ENCODE data around the gene LORICRIN.

Gene LORICRIN

DNA sequence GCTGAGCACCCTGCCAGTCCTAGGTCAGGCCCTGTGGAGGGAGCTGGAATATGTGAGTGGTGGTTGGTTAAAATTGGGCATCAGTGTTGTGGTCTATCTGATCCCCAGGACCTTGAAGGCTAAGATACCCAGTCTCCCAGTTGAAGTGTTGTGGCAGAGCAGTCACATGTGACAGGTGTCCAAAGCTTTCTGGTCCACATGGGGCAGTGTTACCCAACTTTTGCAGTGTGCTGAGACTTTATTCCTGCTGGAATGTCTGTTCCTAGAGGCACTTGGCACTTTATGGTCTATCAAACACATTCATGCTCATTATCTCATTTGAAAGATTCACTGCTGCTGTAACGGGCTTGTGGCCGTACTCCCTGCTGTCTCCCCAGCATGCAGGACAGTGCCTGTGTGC is 21.0 kb upstream of the LORICRIN start:
- Mint-ChIP-seq H3K27me3 (peaks cover 30% of the 10 kb centered on the region), H3K27ac (no peak overlapping the region), H3K4me1 (no peaks in the 10 kb centered on the region), H3K4me3 (no peak overlapping the region), H3K9me3 (no peaks in the 10 kb centered on the region), H3K36me3 (no peaks in the 10 kb centered on the region)
- no peak for ATAC-seq

DNA sequence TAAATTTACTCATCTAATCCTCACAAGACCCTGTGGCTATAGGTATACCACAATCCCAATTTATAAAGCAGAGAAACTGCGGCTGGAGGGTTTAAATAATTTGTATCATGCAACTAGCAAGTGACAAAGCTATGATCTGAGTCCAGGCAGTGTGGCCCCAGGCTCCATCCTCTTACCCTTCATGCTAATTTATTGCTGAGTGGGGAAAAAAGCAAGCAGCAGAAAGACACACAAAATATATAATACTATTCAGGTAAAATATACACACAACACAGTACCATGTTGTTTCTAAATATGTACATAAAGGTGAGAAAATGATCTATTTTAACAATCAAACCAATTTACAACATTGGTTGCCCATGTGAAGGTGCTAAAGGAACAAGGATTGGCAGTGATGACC is 17.3 kb upstream of the LORICRIN start:
- ATAC-seq: no peak
- H3K4me1 Mint-ChIP-seq: no peaks in the 10 kb centered on the region
- H3K4me3 Mint-ChIP-seq: no peak overlapping the region
- H3K27ac Mint-ChIP-seq: no peak overlapping the region
- H3K9me3 Mint-ChIP-seq: peaks cover 12% of the 10 kb centered on the region
- peaks cover 39% of the 10 kb centered on the region for H3K27me3 Mint-ChIP-seq
- no peaks in the 10 kb centered on the region for H3K36me3 Mint-ChIP-seq

DNA sequence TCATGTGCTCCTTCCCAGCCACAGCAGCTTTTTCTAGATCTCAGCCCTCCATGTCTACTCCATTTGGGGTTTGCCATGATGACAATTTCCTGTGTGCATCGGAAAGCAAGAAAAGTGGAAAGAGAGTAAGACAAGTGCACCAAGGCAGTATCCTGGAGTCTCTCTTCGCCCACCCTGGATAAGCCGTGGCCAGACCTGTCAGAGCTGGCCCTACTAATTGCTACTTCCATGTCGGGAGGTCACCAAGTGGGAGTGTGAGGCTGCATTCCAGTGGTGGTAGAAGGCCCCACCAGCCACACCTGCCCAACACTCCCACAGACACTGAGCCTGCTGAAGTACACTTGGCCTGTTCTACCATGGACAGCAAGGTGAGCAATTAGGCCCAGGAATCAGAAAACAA is 14.0 kb upstream of the LORICRIN start:
- ATAC-seq: no peak
- no peaks in the 10 kb centered on the region for H3K36me3 Mint-ChIP-seq
- no peak overlapping the region for H3K4me3 Mint-ChIP-seq

DNA sequence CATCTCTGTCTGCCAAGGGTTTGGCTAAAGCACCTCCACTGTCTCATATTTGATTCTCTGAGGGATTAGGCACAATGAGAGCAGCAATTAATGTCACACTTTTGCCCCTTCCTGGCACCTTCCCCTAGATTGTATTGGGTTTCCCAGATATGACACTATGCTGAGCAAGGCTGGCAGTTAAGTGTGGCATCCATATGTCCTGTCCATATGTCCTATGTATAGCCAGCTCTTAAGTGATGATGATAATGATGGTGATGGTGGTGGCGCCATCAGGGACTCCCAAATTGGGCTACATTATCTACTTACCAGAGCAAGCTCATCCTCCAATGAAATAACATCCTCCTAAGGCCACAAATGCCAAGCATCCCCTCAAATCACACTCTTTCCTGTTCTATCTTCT is 13.5 kb upstream of the LORICRIN start:
- Mint-ChIP-seq H3K9me3 (peaks cover 12% of the 10 kb centered on the region), H3K4me3 (no peak overlapping the region), H3K4me1 (peaks cover 4% of the 10 kb centered on the region), H3K36me3 (no peaks in the 10 kb centered on the region), H3K27me3 (peaks cover 38% of the 10 kb centered on the region), H3K27ac (no peak overlapping the region)
- ATAC-seq: no peak

More for the DNA sequence above, 14.0 kb upstream of the LORICRIN start:
- H3K9me3 Mint-ChIP-seq: peaks cover 12% of the 10 kb centered on the region
- no peaks in the 10 kb centered on the region for H3K4me1 Mint-ChIP-seq
- peaks cover 39% of the 10 kb centered on the region for H3K27me3 Mint-ChIP-seq
- H3K27ac Mint-ChIP-seq: no peak overlapping the region

DNA sequence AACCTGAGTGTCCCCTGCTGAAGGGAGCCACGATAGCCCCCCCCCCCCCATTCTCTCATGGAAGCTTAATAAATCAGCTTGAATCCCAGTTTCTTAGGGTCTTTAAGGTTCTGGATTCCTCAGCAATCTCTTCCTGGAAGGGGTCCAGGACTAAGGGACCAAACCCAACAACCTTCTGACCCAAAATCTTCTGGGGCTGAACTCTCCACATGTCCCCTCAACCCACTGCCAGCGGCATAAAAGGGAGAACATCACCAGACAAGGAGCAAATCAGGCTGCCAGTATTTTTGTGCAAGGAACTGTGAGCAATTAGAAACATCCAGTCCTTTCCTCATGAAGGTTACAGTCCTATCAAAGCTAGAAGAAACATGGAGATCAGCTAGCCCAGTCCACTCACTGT is 12.7 kb upstream of the LORICRIN start:
- H3K27me3 Mint-ChIP-seq: peaks cover 46% of the 10 kb centered on the region

DNA sequence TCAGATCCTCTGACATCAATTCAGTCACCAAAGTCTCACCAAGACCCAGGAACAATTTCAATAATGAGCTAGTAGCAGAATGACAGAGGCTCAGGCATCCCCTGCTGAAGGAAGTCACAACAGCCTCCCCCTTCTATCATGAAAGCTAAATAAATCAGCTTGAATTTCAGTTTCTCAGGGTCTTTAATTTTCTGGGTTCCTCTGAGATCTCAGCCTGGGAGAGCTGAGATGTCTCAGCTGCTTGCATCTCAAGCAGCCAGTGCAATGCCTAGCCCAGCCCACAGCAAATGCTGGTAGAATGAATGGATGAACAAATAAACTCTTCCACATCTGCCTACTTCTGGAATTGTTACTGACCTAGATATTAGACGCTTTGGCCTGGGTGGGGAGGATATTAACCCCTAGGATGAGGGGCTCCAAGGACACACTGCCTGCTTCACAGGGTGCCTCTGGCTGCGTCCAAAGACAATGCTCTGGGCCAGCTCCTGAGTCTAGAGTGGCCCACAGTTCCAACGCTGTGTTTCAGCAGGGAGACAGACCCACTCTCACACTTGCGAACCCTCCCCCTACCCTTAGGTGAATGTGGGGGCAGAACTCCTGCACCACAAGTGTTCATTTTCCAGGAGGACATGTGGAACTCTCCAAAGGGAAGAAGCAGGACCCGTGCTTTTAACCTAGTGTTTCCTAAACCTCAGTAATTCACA is 11.2 kb upstream of the LORICRIN start:
- H3K4me1 Mint-ChIP-seq: peaks cover 18% of the 10 kb centered on the region
- H3K9me3 Mint-ChIP-seq: peaks cover 12% of the 10 kb centered on the region
- peaks cover 54% of the 10 kb centered on the region for H3K27me3 Mint-ChIP-seq
- no peak for ATAC-seq
- H3K27ac Mint-ChIP-seq: no peak overlapping the region
- no peak overlapping the region for H3K4me3 Mint-ChIP-seq
- H3K36me3 Mint-ChIP-seq: no peaks in the 10 kb centered on the region

More for the DNA sequence above, 12.7 kb upstream of the LORICRIN start:
- no peaks in the 10 kb centered on the region for H3K36me3 Mint-ChIP-seq
- H3K4me3 Mint-ChIP-seq: no peak overlapping the region
- no peak for ATAC-seq
- no peak overlapping the region for H3K27ac Mint-ChIP-seq
- peaks cover 12% of the 10 kb centered on the region for H3K4me1 Mint-ChIP-seq
- peaks cover 12% of the 10 kb centered on the region for H3K9me3 Mint-ChIP-seq

DNA sequence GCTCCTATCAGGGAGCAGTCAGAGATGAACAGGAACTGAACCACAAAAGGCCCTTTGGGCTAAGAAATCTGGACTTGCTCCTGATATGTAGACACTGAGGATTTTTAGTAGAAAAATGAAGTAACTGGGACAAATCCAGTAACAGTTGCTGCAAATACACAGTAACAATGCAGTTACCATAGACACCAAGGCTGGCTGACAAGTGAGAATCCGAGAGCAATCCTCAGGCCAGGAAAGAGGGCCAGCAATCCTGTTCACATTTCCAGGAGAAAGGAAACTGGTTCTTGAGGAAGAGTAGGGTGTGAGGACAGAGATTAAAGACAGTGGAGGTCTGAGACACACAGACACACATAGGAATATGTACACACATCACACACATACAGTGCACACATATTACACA is 9.3 kb upstream of the LORICRIN start:
- no peak overlapping the region for H3K27ac Mint-ChIP-seq
- H3K4me1 Mint-ChIP-seq: peaks cover 18% of the 10 kb centered on the region
- no peak for ATAC-seq
- no peak overlapping the region for H3K4me3 Mint-ChIP-seq
- no peaks in the 10 kb centered on the region for H3K36me3 Mint-ChIP-seq
- H3K27me3 Mint-ChIP-seq: peaks cover 69% of the 10 kb centered on the region
- no peaks in the 10 kb centered on the region for H3K9me3 Mint-ChIP-seq

DNA sequence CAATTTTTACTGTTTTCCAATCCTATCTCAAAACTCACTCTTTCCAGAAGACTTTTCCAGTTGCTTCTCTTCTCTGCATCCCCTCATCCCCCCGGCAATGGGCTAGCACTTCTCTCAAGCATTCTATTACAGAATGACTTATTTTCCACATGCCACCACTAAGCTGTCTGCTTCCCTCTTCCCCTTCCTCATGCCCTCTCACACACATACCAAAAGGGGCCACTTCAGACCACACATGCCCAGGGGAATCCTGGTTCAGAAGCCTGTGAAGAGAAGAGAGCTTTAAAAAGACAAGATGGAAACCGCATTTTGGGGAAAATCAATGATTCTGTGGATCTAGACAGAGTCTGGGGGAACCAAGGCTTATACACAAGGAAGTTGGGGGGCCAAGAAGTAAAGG is 8.4 kb upstream of the LORICRIN start:
- H3K27me3 Mint-ChIP-seq: peaks cover 67% of the 10 kb centered on the region
- peaks cover 18% of the 10 kb centered on the region for H3K4me1 Mint-ChIP-seq
- H3K4me3 Mint-ChIP-seq: no peak overlapping the region
- H3K36me3 Mint-ChIP-seq: no peaks in the 10 kb centered on the region
- H3K9me3 Mint-ChIP-seq: no peaks in the 10 kb centered on the region
- ATAC-seq: peak; percentile 75
- H3K27ac Mint-ChIP-seq: peak overlapping the region; percentile 40

DNA sequence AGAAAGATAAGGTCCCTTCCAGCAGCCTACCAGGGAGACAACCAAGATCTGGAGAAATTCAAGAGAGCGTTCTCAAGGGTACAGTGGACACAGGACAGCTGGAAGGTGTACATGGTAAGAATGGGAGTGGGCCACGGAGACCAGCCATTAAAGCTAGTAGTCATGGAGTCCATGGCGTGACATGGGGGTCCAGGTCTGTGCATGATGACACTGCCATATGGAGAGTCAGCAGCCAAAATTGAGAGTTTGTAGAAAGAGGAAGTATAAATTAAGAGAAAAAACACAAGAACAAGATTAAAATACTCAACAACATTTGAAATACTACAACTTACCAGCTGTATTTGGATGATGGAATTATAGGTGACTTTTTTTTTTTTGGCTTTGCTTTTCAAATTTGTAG is 7.9 kb upstream of the LORICRIN start:
- ATAC-seq: no peak
- Mint-ChIP-seq H3K36me3 (no peaks in the 10 kb centered on the region), H3K27ac (peak overlapping the region; percentile 40), H3K27me3 (peaks cover 62% of the 10 kb centered on the region), H3K4me1 (peaks cover 18% of the 10 kb centered on the region), H3K9me3 (no peaks in the 10 kb centered on the region), H3K4me3 (no peak overlapping the region)

DNA sequence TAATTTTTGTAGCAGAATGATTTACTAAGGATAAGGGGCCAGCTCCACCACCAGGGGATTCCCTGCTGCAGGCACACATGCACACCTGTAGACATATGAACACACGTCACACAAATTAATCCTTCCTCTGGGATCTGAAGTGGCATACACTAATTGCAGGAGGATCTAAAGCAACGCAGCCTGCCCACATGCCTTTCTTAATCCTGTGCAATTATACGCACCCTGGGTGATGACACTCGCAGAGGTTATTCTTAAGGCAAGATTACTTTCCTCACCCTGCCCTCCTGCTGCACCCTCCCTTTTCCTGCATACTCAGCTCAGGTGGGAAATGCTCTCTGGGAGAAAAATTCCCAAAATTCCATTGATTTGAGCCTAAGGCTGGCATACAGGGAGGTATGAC is 7.5 kb upstream of the LORICRIN start:
- Mint-ChIP-seq H3K9me3 (no peaks in the 10 kb centered on the region), H3K4me1 (peaks cover 18% of the 10 kb centered on the region), H3K4me3 (no peak overlapping the region), H3K36me3 (no peaks in the 10 kb centered on the region), H3K27me3 (peaks cover 60% of the 10 kb centered on the region), H3K27ac (peak overlapping the region; percentile 40)
- ATAC-seq: no peak

DNA sequence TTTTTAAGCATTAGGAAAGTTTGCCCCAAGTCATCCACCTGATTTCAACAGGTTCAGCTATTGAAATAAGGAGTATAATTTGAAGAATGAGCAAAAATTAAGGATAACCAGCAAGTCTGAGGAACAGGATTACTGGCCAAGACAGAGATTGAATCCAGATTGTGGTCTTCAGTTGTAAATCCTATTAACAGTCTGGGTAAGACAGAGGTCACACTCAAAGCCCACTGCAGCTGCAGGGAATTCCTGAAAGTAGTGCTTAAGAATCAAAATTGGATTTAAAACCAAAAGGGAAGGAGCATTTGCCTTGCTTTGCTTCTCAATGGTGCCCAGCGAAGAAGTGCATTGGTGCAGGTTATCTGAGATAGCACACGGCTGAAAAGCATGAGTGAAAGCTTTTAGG is 6.4 kb upstream of the LORICRIN start:
- ATAC-seq: no peak
- Mint-ChIP-seq H3K9me3 (no peaks in the 10 kb centered on the region), H3K27me3 (peaks cover 53% of the 10 kb centered on the region), H3K27ac (no peak overlapping the region), H3K36me3 (no peaks in the 10 kb centered on the region), H3K4me3 (no peak overlapping the region), H3K4me1 (peaks cover 18% of the 10 kb centered on the region)

DNA sequence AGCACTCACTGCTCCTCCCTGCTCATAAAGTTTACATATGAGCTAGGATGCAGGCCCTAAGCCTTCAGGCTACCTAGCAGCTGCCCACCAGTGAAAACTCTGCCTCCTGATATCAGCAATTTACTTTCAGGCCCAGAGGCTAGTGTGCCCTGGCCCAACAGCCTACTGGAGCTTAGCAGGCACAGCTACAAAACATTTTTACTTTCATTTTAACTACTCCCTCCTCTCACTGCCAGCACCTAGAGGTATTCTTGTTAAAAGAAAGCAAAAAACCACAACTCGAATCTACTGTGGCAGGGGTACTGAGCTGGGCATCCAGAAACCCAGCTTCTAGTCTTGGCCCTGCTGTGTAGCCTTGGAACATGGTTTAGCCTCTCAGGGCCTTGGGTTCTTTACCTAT is 5.8 kb upstream of the LORICRIN start:
- no peak for ATAC-seq
- Mint-ChIP-seq H3K27me3 (peaks cover 52% of the 10 kb centered on the region), H3K27ac (no peak overlapping the region), H3K36me3 (no peaks in the 10 kb centered on the region), H3K4me1 (peaks cover 18% of the 10 kb centered on the region), H3K4me3 (no peak overlapping the region), H3K9me3 (no peaks in the 10 kb centered on the region)

DNA sequence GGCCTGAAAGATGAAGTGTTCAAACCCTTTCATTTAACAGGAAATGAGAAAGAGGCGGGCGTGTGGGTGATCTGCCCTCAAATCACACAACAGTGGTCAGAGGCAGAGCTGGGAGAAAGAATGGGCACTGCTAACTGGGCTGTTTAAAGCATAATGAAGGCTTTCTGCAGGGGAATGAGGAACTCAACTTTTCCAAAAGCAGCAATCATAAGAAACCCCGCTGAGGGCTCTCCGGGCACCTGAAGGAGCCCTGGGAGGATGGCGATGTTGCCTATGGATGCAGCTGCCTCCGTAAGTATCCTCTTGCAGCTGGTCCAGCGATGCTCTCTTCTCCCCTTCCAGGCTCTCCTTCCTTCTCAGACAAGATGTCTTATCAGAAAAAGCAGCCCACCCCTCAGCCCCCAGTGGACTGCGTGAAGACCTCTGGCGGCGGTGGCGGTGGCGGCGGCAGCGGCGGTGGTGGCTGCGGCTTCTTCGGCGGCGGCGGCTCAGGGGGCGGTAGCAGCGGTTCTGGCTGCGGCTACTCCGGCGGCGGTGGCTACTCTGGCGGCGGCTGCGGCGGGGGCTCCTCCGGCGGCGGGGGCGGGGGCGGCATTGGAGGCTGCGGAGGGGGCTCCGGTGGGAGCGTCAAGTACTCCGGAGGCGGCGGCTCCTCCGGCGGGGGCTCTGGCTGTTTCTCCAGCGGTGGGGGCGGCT is 1.2 kb downstream of the LORICRIN start:
- Mint-ChIP-seq H3K9me3 (no peaks in the 10 kb centered on the region), H3K4me3 (peak overlapping the region; percentile 74), H3K27me3 (peaks cover 14% of the 10 kb centered on the region), H3K27ac (peak overlapping the region; percentile 85), H3K4me1 (peaks cover 38% of the 10 kb centered on the region), H3K36me3 (no peaks in the 10 kb centered on the region)
- peak; percentile 65 for ATAC-seq

DNA sequence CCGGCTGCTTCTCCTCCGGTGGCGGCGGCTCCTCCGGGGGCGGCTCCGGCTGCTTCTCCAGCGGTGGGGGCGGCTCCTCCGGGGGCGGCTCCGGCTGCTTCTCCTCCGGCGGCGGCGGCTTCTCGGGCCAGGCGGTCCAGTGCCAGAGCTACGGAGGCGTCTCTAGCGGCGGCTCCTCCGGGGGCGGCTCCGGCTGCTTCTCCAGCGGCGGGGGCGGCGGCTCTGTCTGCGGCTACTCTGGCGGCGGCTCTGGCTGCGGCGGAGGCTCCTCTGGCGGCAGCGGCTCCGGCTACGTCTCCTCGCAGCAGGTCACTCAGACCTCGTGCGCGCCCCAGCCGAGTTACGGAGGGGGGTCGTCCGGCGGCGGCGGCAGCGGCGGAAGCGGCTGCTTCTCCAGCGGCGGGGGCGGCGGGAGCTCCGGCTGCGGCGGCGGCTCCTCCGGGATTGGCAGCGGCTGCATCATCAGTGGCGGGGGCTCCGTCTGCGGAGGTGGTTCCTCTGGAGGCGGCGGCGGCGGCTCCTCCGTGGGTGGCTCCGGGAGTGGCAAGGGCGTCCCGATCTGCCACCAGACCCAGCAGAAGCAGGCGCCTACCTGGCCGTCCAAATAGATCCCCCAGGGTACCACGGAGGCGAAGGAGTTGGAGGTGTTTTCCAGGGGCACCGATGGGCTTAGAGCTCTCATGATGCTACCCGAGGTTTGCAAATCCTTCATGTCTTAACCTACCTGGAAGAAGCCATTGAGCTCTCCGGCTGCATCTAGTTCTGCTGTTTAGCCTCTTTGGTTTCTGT is 2.0 kb downstream of the LORICRIN start:
- Mint-ChIP-seq H3K27ac (peak overlapping the region; percentile 85), H3K9me3 (no peaks in the 10 kb centered on the region), H3K4me1 (peaks cover 38% of the 10 kb centered on the region), H3K27me3 (peaks cover 14% of the 10 kb centered on the region), H3K36me3 (no peaks in the 10 kb centered on the region), H3K4me3 (peak overlapping the region; percentile 80)
- peak; percentile 19 for ATAC-seq

DNA sequence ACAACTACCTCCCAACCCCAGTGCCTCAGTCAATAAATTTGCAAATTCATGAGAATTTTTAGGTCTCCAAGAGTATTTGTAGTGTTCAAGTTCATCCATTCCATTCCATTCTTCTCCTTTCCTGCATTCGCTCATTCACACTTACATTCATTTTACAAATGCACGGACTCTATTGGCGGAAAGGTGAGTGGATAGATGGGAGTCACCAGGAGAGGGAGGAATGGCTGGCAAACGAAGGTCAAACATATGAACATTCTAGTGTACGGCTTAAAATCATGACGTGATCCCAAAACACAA is 2.5 kb downstream of the LORICRIN start:
- Mint-ChIP-seq H3K4me3 (peak overlapping the region; percentile 80), H3K4me1 (peaks cover 38% of the 10 kb centered on the region), H3K27me3 (peaks cover 15% of the 10 kb centered on the region), H3K9me3 (no peaks in the 10 kb centered on the region), H3K36me3 (no peaks in the 10 kb centered on the region), H3K27ac (peak overlapping the region; percentile 85)
- ATAC-seq: no peak

All from stimulated activated memory B cell treated with anti-CD40 and anti-IgM and Interleukin-4, amounts not matched to agents 10 μg/mL and 1 μg/mL and 100 μg/mL, for 72 hours (primary cell).